HG03378 (cell line): ENCODE data around the gene OTOP1.
"Not testable (repeated sequence)": the region's sequence is repeated elsewhere in the genome, so short reads cannot be mapped to it uniquely, and the experiment has no call there.

Experiments used
- ATAC-seq: cut with Tn5 transposase; IDR thresholded peaks from one replicate; pipeline ENCODE4 v1.9.1; 2021; ENCODE audit warnings: mild to moderate bottlenecking, moderate library complexity; ENCODE audit not compliant: unreplicated experiment

The OTOP1 gene

GRCh38 chr4:4239551-4239950 is 12.8 kb upstream of the OTOP1 start:
- not testable (repeated sequence) for ATAC-seq

- ATAC-seq, result no peak
Measured at GRCh38 chr4:4233610-4234009, 6.9 kb upstream of the OTOP1 start.

- no peak for ATAC-seq
Measured at GRCh38 chr4:4228356-4228668, 1.6 kb upstream of the OTOP1 start.

- no peak for ATAC-seq
Measured at GRCh38 chr4:4227510-4228355, 1.0 kb upstream of the OTOP1 start.

GRCh38 chr4:4225915-4226605 is 669 bp downstream of the OTOP1 start:
- no peak for ATAC-seq

GRCh38 chr4:4217113-4217512 is 9.6 kb downstream of the OTOP1 start:
- no peak for ATAC-seq

- ATAC-seq, result no peak
Measured at GRCh38 chr4:4216648-4217047, 10.1 kb downstream of the OTOP1 start.

GRCh38 chr4:4213674-4214073 is 13.1 kb downstream of the OTOP1 start:
- ATAC-seq, result not testable (repeated sequence)

- ATAC-seq, result no peak
Measured at GRCh38 chr4:4206204-4206603, 20.5 kb downstream of the OTOP1 start.

- no peak for ATAC-seq
Measured at GRCh38 chr4:4204401-4204745, 22.4 kb downstream of the OTOP1 start.

- ATAC-seq, result no peak
Measured at GRCh38 chr4:4203688-4204400, 22.9 kb downstream of the OTOP1 start.

- no peak for ATAC-seq
Measured at GRCh38 chr4:4202510-4202909, 24.2 kb downstream of the OTOP1 start.

GRCh38 chr4:4200624-4201023 is 26.1 kb downstream of the OTOP1 start:
- ATAC-seq, result no peak

- ATAC-seq, result no peak
Measured at GRCh38 chr4:4195354-4195753, 31.4 kb downstream of the OTOP1 start.

- ATAC-seq, result not testable (repeated sequence)
Measured at GRCh38 chr4:4188557-4188956, 38.2 kb downstream of the OTOP1 start.

- no peak for ATAC-seq
Measured at GRCh38 chr4:4185528-4185927, 41.2 kb downstream of the OTOP1 start.

- no peak for ATAC-seq
Measured at GRCh38 chr4:4182835-4183568, 43.7 kb downstream of the OTOP1 start.

GRCh38 chr4:4170596-4171150 is 56.1 kb downstream of the OTOP1 start:
- no peak for ATAC-seq

GRCh38 chr4:4167981-4168780 is 58.5 kb downstream of the OTOP1 start:
- ATAC-seq, result not testable (repeated sequence)

GRCh38 chr4:4166986-4167385 is 59.7 kb downstream of the OTOP1 start:
- ATAC-seq, result not testable (repeated sequence)
